SU-DHL-6 (cell line): ENCODE measurements around the gene TANGO6.
"Not testable (repeated sequence)": the region's sequence is repeated elsewhere in the genome, so short reads cannot be mapped to it uniquely, and the experiment has no call there.

Experiments used
- EZH2phosphoT487 ChIP-seq: fragments of 200-600 bp; sonication (generic), shearing (Covaris generic); conservative IDR thresholded peaks from 2 replicates; pipeline ENCODE4 v1.6.1; 2018; ENCODE audit warnings: mild to moderate bottlenecking, antibody characterized with exemption, low read length, moderate library complexity, mixed read lengths
- TF ChIP-seq, protein P1 (sequence below): fragments of 200-600 bp; sonication (generic); IDR thresholded peaks from one replicate; pipeline ENCODE4 v1.5.1; 2017; ENCODE audit warnings: antibody characterized with exemption, mild to moderate bottlenecking, low read length, moderate library complexity; ENCODE audit not compliant: insufficient read depth, poor library complexity, severe bottlenecking

DNA sequence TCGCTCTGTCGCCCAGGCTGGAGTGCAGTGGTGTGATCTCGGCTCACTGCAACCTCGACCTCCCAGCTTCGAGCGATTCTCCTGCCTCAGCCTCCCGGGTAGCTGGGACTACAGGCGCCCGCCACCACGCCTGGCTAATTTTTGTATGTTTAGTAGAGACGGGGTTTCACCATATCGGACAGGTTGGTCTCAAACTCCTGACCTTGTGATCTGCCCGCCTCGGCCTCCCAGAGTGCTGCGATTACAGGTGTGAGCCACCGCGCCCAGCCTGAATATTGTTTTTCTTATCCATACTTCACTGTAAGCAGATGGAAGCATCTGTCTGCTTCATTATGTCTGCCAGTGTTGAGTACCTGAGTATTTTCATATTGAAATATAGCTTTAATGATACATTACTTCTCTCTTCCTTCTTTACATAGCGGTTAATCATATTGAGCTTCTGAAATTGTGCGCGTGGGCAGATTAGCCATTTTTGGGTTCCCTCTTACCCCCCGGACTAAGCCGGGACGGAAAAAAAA, 308 bp upstream of the TANGO6 start:
- TF ChIP-seq, protein P1, sequence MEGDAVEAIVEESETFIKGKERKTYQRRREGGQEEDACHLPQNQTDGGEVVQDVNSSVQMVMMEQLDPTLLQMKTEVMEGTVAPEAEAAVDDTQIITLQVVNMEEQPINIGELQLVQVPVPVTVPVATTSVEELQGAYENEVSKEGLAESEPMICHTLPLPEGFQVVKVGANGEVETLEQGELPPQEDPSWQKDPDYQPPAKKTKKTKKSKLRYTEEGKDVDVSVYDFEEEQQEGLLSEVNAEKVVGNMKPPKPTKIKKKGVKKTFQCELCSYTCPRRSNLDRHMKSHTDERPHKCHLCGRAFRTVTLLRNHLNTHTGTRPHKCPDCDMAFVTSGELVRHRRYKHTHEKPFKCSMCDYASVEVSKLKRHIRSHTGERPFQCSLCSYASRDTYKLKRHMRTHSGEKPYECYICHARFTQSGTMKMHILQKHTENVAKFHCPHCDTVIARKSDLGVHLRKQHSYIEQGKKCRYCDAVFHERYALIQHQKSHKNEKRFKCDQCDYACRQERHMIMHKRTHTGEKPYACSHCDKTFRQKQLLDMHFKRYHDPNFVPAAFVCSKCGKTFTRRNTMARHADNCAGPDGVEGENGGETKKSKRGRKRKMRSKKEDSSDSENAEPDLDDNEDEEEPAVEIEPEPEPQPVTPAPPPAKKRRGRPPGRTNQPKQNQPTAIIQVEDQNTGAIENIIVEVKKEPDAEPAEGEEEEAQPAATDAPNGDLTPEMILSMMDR = not testable (repeated sequence)
- not testable (repeated sequence) for TF ChIP-seq EZH2phosphoT487
